WTC11 (cell line): ENCODE data around the gene GALNT9.

ENCODE experiments used
- ATF2 ChIP-seq: sonication (generic); formaldehyde crosslinking; IDR thresholded peaks from 2 replicates; pipeline ENCODE4 v1.8.1; 2022; ENCODE audit warnings: low read depth, missing genetic modification reagents, borderline replicate concordance
- CBFB ChIP-seq: sonication (generic); formaldehyde crosslinking; IDR thresholded peaks from 2 replicates; pipeline ENCODE4 v1.8.1; 2022; ENCODE audit warnings: mild to moderate bottlenecking, low read depth, missing genetic modification reagents
- CTCF ChIP-seq: fragments of 200-600 bp; IDR thresholded peaks from 2 replicates; pipeline ENCODE4 v1.8.0; 2022; ENCODE audit warnings: antibody characterized with exemption
- FOXP1 ChIP-seq: sonication (generic); formaldehyde crosslinking; IDR thresholded peaks from 2 replicates; pipeline ENCODE4 v1.8.0; 2022; ENCODE audit warnings: missing genetic modification reagents, mild to moderate bottlenecking, moderate library complexity, borderline replicate concordance
- FOXP4 ChIP-seq: sonication (generic); formaldehyde crosslinking; IDR thresholded peaks from 2 replicates; pipeline ENCODE4 v1.8.0; 2022; ENCODE audit warnings: mild to moderate bottlenecking, missing genetic modification reagents
- IRF2 ChIP-seq: sonication (generic); formaldehyde crosslinking; IDR thresholded peaks from 2 replicates; pipeline ENCODE4 v1.8.0; 2022; ENCODE audit warnings: low read depth, missing genetic modification reagents, borderline replicate concordance
- NR3C1 ChIP-seq: sonication (generic); formaldehyde crosslinking; conservative IDR thresholded peaks from 2 replicates; pipeline ENCODE4 v1.8.1; 2023; ENCODE audit warnings: low read depth, mild to moderate bottlenecking, missing genetic modification reagents
- SP1 ChIP-seq: sonication (generic); formaldehyde crosslinking; conservative IDR thresholded peaks from 2 replicates; pipeline ENCODE4 v1.8.1; 2022; ENCODE audit warnings: missing genetic modification reagents
- TCF7 ChIP-seq: sonication (generic); formaldehyde crosslinking; IDR thresholded peaks from 2 replicates; pipeline ENCODE4 v1.8.0; 2022; ENCODE audit warnings: mild to moderate bottlenecking, low read depth, missing genetic modification reagents, moderate library complexity
- ZNF317 ChIP-seq: sonication (generic); formaldehyde crosslinking; IDR thresholded peaks from 2 replicates; pipeline ENCODE4 v1.8.1; 2023; ENCODE audit warnings: low read depth, mild to moderate bottlenecking, moderate library complexity, missing genetic modification reagents, borderline replicate concordance
- ZNF396 ChIP-seq: fragments of 250-450 bp; sonication (Bioruptor Pico); IDR thresholded peaks from 2 replicates; pipeline ENCODE4 v1.8.0; 2021; ENCODE audit warnings: mild to moderate bottlenecking, moderate library complexity, borderline replicate concordance

GRCh38 chr12:132187646-132188450 lies 141.5 kb downstream of the GALNT9 start:
- TF ChIP-seq ZNF396 (CRISPR knock-in tag): no peak
- TF ChIP-seq CTCF: no peak
- TF ChIP-seq ZNF317: no peak
- TF ChIP-seq FOXP4 (CRISPR knock-in tag): no peak
- TF ChIP-seq SP1 (CRISPR knock-in tag): no peak
- TF ChIP-seq FOXP1 (CRISPR knock-in tag): no peak
- no peak for TF ChIP-seq CBFB
- no peak for TF ChIP-seq IRF2 (CRISPR knock-in tag)
- no peak for TF ChIP-seq NR3C1 (CRISPR knock-in tag)
- no peak for TF ChIP-seq ATF2 (CRISPR knock-in tag)
- TF ChIP-seq TCF7 (CRISPR knock-in tag): no peak
